Measurements from ENCODE around the gene ATG101.

GRCh38 chr12:52055731-52056711, 13.8 kb upstream of the ATG101 start:
- TF ChIP-seq REST (IDR thresholded peaks at IDR 0.05; ENCODE audit: insufficient read depth in 1 of 2, low read depth in 2 of 2, low read length in 1 of 2): no peak
- TF ChIP-seq CTCF (IDR thresholded peaks at IDR 0.05): no peak
- TF ChIP-seq SIN3A (IDR thresholded peaks at IDR 0.05; ENCODE audit: borderline replicate concordance, insufficient read depth, low read depth, low read length): no peak
- no peak for TF ChIP-seq POLR2AphosphoS5 (IDR thresholded peaks at IDR 0.05; ENCODE audit: low read depth, low read length)
